Psoas muscle (tissue), 8 donors: ENCODE results near the gene NOTCH4. TPM values are rescaled to one million over a fixed set of nuclear protein-coding genes. Genes with fewer than 3 reads are reported as not detected.
"Not testable (repeated sequence)": the region's sequence is repeated elsewhere in the genome, so short reads cannot be mapped to it uniquely, and the experiment has no call there.

ENCODE experiments used
- ATAC-seq, 4 donors: fragments of 200-7000 bp; cut with Tn5 transposase; one replicate each; pipeline ENCODE4 v1.9.1; 2020; ENCODE audit warnings: moderate library complexity in 3 of 4, mild to moderate bottlenecking in 2 of 4
- DNase-seq, 2 donors: peaks; one replicate each; pipeline ENCODE4 v3.0.0-alpha.2; 2020
- H3K27ac ChIP-seq: fragments of 200-600 bp; one replicate; pipeline ENCODE4 v1.8.0; 2022
- H3K27me3 ChIP-seq, 3 donors: fragments of 200-600 bp in 1 of 3; one replicate each; pipeline versions ENCODE4 v1.6.1 to v1.8.0; 2013 to 2022; ENCODE audit warnings: low read length in 2 of 3, mild to moderate bottlenecking in 2 of 3, moderate library complexity in 1 of 3; ENCODE audit not compliant: insufficient read depth in 3 of 3
- H3K36me3 ChIP-seq, 2 donors: fragments of 200-600 bp in 1 of 2; one replicate each; pipeline versions ENCODE4 v1.6.1 to v1.8.0; 2013 to 2022; ENCODE audit warnings: low read depth in 1 of 2, mild to moderate bottlenecking in 1 of 2, moderate library complexity in 1 of 2; ENCODE audit not compliant: insufficient read depth in 1 of 2
- H3K4me1 ChIP-seq: fragments of 200-600 bp; one replicate; pipeline ENCODE4 v1.8.0; 2022
- H3K4me3 ChIP-seq: fragments of 200-600 bp; one replicate; pipeline ENCODE4 v1.8.0; 2022; ENCODE audit warnings: mild to moderate bottlenecking
- H3K9me3 ChIP-seq: fragments of 200-600 bp; one replicate; pipeline ENCODE4 v1.8.0; 2022
- WGBS, 3 donors: extraction: QIAGEN DNeasy Blood & Tissue Kit; methylation state at CpG; one replicate each; pipeline versions ENCODE4 v1.1.6 to v1.1.7; 2013; 5-methylcytosine and 5-hydroxymethylcytosine counted together
- intact Hi-C, 2 donors: fragments of 100-400 bp; cut with DNase I; formaldehyde crosslinking; loops; one replicate each; pipeline versions ENCODE4 v1.11.0 to v1.14.2; 2022
- long read RNA-seq, 2 donors: library from polyadenylated mRNA; unstranded; transcript quantifications; one replicate each; pipeline ENCODE4 v2.0.0, GENCODE V29; 2021
- polyA plus RNA-seq, 3 donors: library from polyadenylated mRNA; stranded (reverse); fragments of 200-250 nt; gene quantifications; one replicate each; pipeline ENCODE4 v1.2.3, GENCODE V29; 2013
- total RNA-seq, 4 donors: library from RNA; stranded (reverse); fragmentation: NEBNext Ultra II Directional in 2 of 4; extraction: Animal tissue kit (Norgen Biotek cat#: 25700) in 2 of 4; gene quantifications; one replicate each; pipeline versions ENCODE4 v1.2.1 to v1.2.4, GENCODE V29; 2021 to 2023
- TF ChIP-seq, protein P1 (sequence below): fragments of 200-600 bp; IDR thresholded peaks from one replicate; pipeline ENCODE4 v1.8.0; 2022; ENCODE audit warnings: antibody characterized with exemption
- donor health status: healthy with polysubstance abuse.
- donor health status: DM: no; HTN: no; CAD: no; lungs with moderate emphysema.
- donor health status: Bipolar disorder and iron deficiency.
- donor health status: healthy.
- donor health status: DM: yes; HTN: yes; CAD: no.
- donor health status: DM: no; HTN: no; CAD: no.
- donor health status: DM: no; HTN: no; CAD: no.
- donor health status: DM: yes; HTN: yes; CAD: no.

The NOTCH4 gene
- total RNA-seq (10 to 100 TPM; 11.3 to 16.6 (median 13.7) TPM), polyA plus RNA-seq (10 to 100 TPM in 2 of 3 donors, 1 to 10 TPM in 1; 9.7 to 19.5 (median 10.4) TPM)
- long read RNA-seq, donor 1, partial matches to known transcripts: 4 of 9 reads
- long read RNA-seq, donor 1, other reads (novel, unspliced or antisense): 5 of 9 reads
- long read RNA-seq, donor 2, partial matches to known transcripts: 8 of 21 reads
- long read RNA-seq, donor 2, other reads (novel, unspliced or antisense): 13 of 21 reads

DNA sequence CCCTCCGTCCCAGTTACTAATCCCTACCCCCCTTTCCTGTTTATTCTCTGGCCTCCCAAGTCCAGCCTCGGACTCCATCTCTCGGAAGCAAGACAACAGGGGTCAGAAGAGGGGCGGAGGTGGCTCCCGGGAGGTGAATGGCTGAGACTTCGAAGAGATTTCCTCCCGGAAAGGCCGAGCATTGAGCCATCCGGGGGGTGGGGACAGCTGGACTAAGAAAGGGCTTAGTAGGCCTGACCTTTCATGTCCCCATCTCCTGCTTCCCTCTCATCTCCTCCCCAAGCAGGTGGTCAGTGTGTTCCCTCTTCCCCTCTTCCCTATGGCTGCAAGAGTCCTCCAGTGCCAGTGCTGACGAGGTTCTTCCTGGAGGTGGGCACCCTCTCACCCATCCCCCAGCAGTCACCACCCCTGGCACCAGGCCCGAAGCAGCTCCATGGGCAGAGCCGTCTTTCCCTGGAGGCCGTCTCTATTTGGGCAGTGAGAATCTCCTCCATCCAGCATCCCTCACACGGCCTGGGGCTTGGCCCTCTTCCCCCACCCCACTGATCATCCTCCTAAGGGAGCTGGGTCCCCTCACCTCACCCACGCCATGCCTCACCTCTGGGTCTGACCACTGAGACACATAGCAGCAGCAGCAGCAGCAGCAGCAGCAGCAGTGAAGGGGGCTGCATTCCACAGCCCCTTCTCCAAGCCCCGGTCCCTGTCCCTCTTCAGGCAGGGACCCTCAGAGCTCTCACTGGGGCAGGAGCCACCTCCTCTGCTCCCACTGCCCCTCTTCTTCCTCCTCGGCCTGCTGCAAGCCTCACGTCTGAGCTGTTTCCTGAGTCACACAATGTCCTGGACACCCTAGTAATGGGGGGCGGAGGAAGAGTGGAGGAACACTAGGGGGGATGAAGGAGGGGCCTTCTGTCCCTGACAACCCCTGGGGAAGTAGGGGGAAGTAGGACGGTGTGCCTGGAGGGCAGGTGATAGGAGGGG is at the start of gene NOTCH4:
Gene NOTCH4, minus strand, starts transcription at position 810 of the 978 bp plus-strand sequence. Its CDS starts 139 bp downstream, at position 671.
- WGBS, 3 donors: 34 to 49% (median 37%) methylated on average over 20 of the region's 20 CpGs
- intact Hi-C loops: no loop called here
- DNase-seq (no peak), ATAC-seq (peak in 3 of 4 donors; percentile 27 to 33 (median 30))
- Histone ChIP-seq H3K27me3 (peaks cover 0 to 4% (median 0%) of the 10 kb centered on the region in 3 donors), H3K4me3 (peak within 1 kb of the TSS; percentile 53), H3K36me3 (no peaks in the 10 kb centered on the region), H3K27ac (no peak within 1 kb of the TSS), H3K4me1 (no peaks in the 10 kb centered on the region), H3K9me3 (no peaks in the 10 kb centered on the region)
- TF ChIP-seq, protein P1, sequence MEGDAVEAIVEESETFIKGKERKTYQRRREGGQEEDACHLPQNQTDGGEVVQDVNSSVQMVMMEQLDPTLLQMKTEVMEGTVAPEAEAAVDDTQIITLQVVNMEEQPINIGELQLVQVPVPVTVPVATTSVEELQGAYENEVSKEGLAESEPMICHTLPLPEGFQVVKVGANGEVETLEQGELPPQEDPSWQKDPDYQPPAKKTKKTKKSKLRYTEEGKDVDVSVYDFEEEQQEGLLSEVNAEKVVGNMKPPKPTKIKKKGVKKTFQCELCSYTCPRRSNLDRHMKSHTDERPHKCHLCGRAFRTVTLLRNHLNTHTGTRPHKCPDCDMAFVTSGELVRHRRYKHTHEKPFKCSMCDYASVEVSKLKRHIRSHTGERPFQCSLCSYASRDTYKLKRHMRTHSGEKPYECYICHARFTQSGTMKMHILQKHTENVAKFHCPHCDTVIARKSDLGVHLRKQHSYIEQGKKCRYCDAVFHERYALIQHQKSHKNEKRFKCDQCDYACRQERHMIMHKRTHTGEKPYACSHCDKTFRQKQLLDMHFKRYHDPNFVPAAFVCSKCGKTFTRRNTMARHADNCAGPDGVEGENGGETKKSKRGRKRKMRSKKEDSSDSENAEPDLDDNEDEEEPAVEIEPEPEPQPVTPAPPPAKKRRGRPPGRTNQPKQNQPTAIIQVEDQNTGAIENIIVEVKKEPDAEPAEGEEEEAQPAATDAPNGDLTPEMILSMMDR: no peak

DNA sequence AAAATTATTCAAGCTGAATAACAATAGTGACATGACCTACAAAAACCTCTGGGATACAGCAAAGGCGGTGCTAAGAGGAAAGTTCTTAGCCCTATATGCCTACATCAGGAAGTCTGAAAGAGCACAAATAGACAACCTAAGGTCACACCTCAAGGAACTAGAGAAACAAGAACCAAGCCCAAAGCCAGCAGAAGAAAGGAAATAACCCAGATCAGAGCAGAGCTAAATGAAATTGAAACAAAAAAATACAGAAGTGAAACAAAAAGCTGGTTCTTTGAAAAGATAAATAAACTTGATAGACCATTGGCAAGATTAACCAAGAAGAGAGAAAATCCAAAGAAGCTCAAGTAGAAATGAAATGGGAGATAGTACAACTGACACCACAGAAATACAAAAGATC is 47.6 kb upstream of the NOTCH4 start:
- Histone ChIP-seq H3K27me3 (no peaks in the 10 kb centered on the region), H3K36me3 (no peaks in the 10 kb centered on the region), H3K27ac (no peak overlapping the region), H3K4me3 (no peak overlapping the region), H3K4me1 (no peaks in the 10 kb centered on the region), H3K9me3 (no peaks in the 10 kb centered on the region)
- intact Hi-C loops: no loop called here
- ATAC-seq (no peak), DNase-seq (no peak)
- TF ChIP-seq, protein P1: no peak
- 78 to 97% (median 85%) methylated on average over 1 of the region's 1 CpG for WGBS, 3 donors

DNA sequence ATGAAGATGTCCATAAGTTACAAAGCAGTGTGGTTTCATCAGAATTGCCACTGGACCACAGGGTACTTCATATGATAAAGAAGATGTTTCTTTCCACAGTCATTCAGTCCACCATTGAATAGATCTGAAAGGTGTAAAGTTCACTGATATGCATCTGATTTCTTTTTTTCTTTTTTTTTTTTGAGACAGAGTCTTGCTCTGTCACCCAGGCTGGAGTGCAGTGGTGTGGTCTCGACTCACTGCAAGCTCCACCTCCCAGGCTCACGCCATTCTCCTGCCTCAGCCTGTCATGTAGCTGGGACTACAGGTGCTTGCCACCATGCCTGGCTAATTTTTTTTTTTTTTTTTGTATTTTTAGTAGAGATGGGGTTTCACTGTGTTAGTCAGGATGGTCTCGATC is 44.6 kb upstream of the NOTCH4 start:
- H3K36me3 ChIP-seq, ATAC-seq, H3K9me3 ChIP-seq, H3K27ac ChIP-seq, H3K27me3 ChIP-seq, DNase-seq, H3K4me3 ChIP-seq, H3K4me1 ChIP-seq, intact Hi-C loops: not testable (repeated sequence)
- WGBS, 3 donors: 86 to 100% (median 88%) methylated on average over 3 of the region's 3 CpGs

DNA sequence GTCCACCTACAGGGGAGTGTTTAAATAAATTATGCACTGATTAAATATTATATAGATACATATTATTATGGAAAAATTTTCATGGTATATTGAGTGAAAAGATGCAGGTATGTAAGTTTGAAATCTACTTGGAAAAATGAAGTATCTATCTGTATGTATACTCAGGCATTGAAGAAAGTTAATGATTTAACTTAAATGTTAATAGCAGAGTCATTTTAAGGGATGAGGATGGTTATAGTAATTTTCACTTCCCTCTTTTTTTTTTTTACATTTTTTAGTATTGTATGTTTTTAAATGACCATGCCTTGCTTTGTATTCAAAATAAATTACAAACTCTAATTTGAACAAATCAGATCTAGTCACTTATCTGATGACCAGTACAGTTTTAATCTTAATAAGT is 43.2 kb upstream of the NOTCH4 start:
- ATAC-seq (no peak), DNase-seq (no peak)
- Histone ChIP-seq H3K4me3 (no peak overlapping the region), H3K4me1 (no peaks in the 10 kb centered on the region), H3K36me3 (no peaks in the 10 kb centered on the region), H3K9me3 (no peaks in the 10 kb centered on the region), H3K27me3 (no peaks in the 10 kb centered on the region), H3K27ac (no peak overlapping the region)
- TF ChIP-seq, protein P1: no peak
- intact Hi-C loops: no loop called here

DNA sequence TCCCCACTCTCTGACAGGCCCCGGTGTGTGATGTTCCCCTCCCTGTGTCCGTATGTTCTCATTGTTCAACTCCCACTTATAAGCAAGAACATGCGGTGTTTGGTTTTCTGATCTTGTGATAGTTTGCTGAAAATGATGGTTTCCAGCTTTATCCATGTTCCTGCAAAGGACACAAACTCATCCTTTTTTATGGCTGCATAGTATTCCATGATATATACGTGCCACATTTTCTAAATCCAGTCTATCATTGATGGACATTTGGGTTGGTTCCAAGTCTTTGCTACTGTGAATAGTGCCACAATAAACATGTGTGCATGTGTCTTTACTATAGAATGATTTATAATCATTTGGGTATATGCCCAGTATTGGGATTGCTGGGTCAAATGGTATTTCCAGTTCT is 33.4 kb upstream of the NOTCH4 start:
- not testable (repeated sequence) for H3K9me3 ChIP-seq, H3K36me3 ChIP-seq, ATAC-seq, DNase-seq, H3K4me3 ChIP-seq, H3K27ac ChIP-seq, H3K4me1 ChIP-seq
- intact Hi-C loops: loop anchor here in 1 of 2 donors (10.0 kb wide), 1 partner anchor 138 kb away; no protein-coding TSS in a partner anchor
- 95 to 100% (median 98%) methylated on average over 3 to 4 of the region's 4 CpGs for WGBS, 3 donors
- peaks cover 0 to 15% (median 0%) of the 10 kb centered on the region in 3 donors for H3K27me3 ChIP-seq
